HL-60/S4 treated with phorbol 12-myristate 13-acetate at 8.2 ng/mL for 4 days and 3 days (cell line): Measurements from ENCODE around the gene STARD9.
"Not testable (repeated sequence)": the region's sequence is repeated elsewhere in the genome, so short reads cannot be mapped to it uniquely, and the experiment has no call there.

Source experiments
- in situ Hi-C: fragments of 300-500 bp; cut with MboI; formaldehyde crosslinking; loops from 2 replicates; pipeline ENCODE4 v1.15.0; 2022; ENCODE audit warnings: low sequenced_read_pairs

Gene STARD9

GRCh38 chr15:42590619-42591237, 15.3 kb downstream of the STARD9 start:
- in situ Hi-C loops, result no loop called here

GRCh38 chr15:42591238-42591934, 16.0 kb downstream of the STARD9 start:
- in situ Hi-C loops, result no loop called here

GRCh38 chr15:42592716-42593115, 17.3 kb downstream of the STARD9 start:
- in situ Hi-C loops, result no loop called here

- in situ Hi-C loops, result no loop called here
These were observed 17.7 kb downstream of the STARD9 start for GRCh38 chr15:42593143-42593542.

GRCh38 chr15:42594095-42594494, 18.7 kb downstream of the STARD9 start:
- in situ Hi-C loops, result no loop called here

GRCh38 chr15:42595626-42596240, 20.3 kb downstream of the STARD9 start:
- in situ Hi-C loops, result no loop called here

- in situ Hi-C loops, result not testable (repeated sequence)
These were observed 25.9 kb downstream of the STARD9 start for GRCh38 chr15:42601316-42601715.

- in situ Hi-C loops, result no loop called here
These were observed 27.1 kb downstream of the STARD9 start for GRCh38 chr15:42602501-42602900.

- in situ Hi-C loops, result no loop called here
These were observed 28.6 kb downstream of the STARD9 start for GRCh38 chr15:42603978-42604377.

GRCh38 chr15:42604894-42605744, 29.7 kb downstream of the STARD9 start:
- in situ Hi-C loops, result no loop called here

GRCh38 chr15:42605796-42606195, 30.4 kb downstream of the STARD9 start:
- in situ Hi-C loops, result no loop called here

- in situ Hi-C loops, result no loop called here
These were observed 32.7 kb downstream of the STARD9 start for GRCh38 chr15:42608110-42608531.

GRCh38 chr15:42608752-42609488, 33.5 kb downstream of the STARD9 start:
- in situ Hi-C loops, result no loop called here

- in situ Hi-C loops, result no loop called here
These were observed 36.1 kb downstream of the STARD9 start for GRCh38 chr15:42611532-42611931.

GRCh38 chr15:42612367-42612912, 37.0 kb downstream of the STARD9 start:
- in situ Hi-C loops, result no loop called here

GRCh38 chr15:42616107-42616506, 40.7 kb downstream of the STARD9 start:
- in situ Hi-C loops, result no loop called here

GRCh38 chr15:42619656-42620371, 44.4 kb downstream of the STARD9 start:
- in situ Hi-C loops, result no loop called here

- in situ Hi-C loops, result no loop called here
These were observed 46.0 kb downstream of the STARD9 start for GRCh38 chr15:42621386-42621785.

- in situ Hi-C loops, result no loop called here
These were observed 46.9 kb downstream of the STARD9 start for GRCh38 chr15:42621996-42622925.
